ENCODE measurements around the gene KIFBP.
"Not testable (repeated sequence)": the region's sequence is repeated elsewhere in the genome, so short reads cannot be mapped to it uniquely, and the experiment has no call there.

The KIFBP gene

DNA sequence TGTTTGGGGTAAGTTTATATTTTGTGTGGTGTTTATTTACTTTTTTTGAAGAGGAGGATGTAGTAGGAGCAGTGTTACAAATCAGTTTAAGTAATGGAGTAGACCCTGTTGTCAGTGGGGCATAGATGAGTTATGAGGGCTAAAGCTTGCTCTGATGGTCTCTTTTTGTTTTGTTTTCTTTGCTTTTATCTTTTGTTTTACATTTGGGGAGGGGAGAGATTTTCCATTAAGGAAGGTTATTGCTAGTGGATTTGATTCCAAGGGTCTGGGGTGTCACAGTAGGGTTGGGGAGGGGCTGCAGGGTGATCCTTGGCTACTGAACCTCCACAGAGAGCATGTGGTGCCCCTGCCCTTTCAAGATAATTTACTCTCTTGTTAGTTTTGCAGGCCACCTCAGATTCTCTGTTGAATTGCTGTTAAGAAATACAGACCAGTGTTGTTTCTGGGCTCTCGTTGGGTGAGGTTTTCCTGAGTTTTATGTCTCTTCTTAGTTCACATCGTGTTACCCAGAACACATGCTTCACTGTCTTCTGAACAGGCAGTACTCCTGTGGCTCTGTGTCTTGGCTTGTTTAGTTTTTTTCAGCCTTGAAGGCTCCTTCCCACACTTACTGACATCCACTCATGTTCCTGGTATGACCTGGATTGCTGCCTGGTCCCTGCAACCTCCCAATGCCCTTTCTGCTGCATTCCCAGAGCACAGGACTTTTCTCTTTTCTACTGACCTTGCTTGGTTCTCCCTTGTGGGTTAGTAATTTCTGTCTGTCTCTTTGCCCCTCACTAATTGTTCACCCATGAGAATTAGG lies 4.2 kb downstream of the KIFBP start:
- Histone ChIP-seq H3K4me1 (ENCODE audit: control insufficient read depth in 2 of 2, insufficient read depth in 2 of 2, low read length in 2 of 2) (peaks cover 6 to 13% of the 10 kb centered on the region in 2 donors), H3K4me3 (ENCODE audit: low read length in 2 of 2) (no peak overlapping the region), H3K9ac (ENCODE audit: low read depth in 1 of 2, low read length in 2 of 2) (no peak overlapping the region), H3K9me3 (ENCODE audit: control insufficient read depth in 2 of 2, low read length in 2 of 2) (no peaks in the 10 kb centered on the region), H3K27ac (ENCODE audit: low read depth in 2 of 2, low read length in 2 of 2) (no peak overlapping the region), H3K36me3 (ENCODE audit: control insufficient read depth in 2 of 2, insufficient read depth in 2 of 2, low read length in 2 of 2) (peaks cover 0 to 2% of the 10 kb centered on the region in 2 donors), H3K27me3 (ENCODE audit: control insufficient read depth in 2 of 2, insufficient read depth in 2 of 2, low read length in 2 of 2) (no peaks in the 10 kb centered on the region)

DNA sequence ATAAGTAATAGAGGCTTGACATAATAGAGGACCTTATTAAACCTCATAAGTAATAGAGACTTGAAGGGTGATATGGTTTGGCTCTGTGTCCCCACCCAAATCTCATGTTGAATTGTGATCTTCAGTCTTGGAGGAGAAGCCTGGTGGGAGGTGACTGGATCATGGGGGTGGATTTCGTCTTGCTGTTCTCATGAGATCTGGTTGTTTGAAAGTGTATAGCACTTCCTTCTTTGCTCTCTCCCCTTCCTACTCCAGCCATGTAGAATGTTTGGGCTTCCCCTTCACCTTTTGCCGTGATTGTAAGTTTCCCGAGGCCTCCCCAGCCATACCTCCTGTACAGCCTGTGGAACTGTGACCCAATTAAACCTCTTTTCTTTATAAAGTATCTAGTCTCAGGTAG lies 8.6 kb downstream of the KIFBP start:
- Histone ChIP-seq H3K9ac (ENCODE audit: low read depth in 1 of 2, low read length in 2 of 2) (no peak overlapping the region), H3K9me3 (ENCODE audit: control insufficient read depth in 2 of 2, low read length in 2 of 2) (no peaks in the 10 kb centered on the region), H3K4me1 (ENCODE audit: control insufficient read depth in 2 of 2, insufficient read depth in 2 of 2, low read length in 2 of 2) (no peaks in the 10 kb centered on the region), H3K4me3 (ENCODE audit: low read length in 2 of 2) (no peak overlapping the region), H3K36me3 (ENCODE audit: control insufficient read depth in 2 of 2, insufficient read depth in 2 of 2, low read length in 2 of 2) (peaks cover 5 to 7% of the 10 kb centered on the region in 2 donors), H3K27ac (ENCODE audit: low read depth in 2 of 2, low read length in 2 of 2) (no peak overlapping the region), H3K27me3 (ENCODE audit: control insufficient read depth in 2 of 2, insufficient read depth in 2 of 2, low read length in 2 of 2) (no peaks in the 10 kb centered on the region)

DNA sequence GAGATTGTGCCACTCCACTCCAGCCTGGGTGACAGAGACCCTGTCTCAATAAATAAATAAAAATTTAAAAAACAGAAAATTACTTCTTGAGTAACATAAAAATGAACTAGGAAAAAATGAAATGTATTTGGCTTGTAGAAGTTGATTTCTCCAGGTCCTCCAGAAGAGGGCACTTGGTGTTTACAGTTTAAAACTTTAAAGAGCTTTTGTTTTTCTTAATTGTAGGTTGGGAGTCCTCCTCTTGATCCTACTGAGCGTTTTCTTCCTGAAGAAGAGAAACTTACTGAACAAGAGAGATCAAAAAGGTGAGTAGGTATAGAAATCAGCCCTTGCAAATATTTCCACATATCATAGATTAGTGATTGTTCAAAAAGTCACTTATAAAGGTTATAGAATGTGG lies 16.2 kb downstream of the KIFBP start:
- Histone ChIP-seq H3K27me3 (ENCODE audit: control insufficient read depth in 2 of 2, insufficient read depth in 2 of 2, low read length in 2 of 2) (no peaks in the 10 kb centered on the region), H3K4me3 (ENCODE audit: low read length in 2 of 2) (no peak overlapping the region), H3K27ac (ENCODE audit: low read depth in 2 of 2, low read length in 2 of 2) (no peak overlapping the region), H3K36me3 (ENCODE audit: control insufficient read depth in 2 of 2, insufficient read depth in 2 of 2, low read length in 2 of 2) (peaks cover 7 to 14% of the 10 kb centered on the region in 2 donors), H3K4me1 (ENCODE audit: control insufficient read depth in 2 of 2, insufficient read depth in 2 of 2, low read length in 2 of 2) (no peaks in the 10 kb centered on the region), H3K9ac (ENCODE audit: low read depth in 1 of 2, low read length in 2 of 2) (no peak overlapping the region), H3K9me3 (ENCODE audit: control insufficient read depth in 2 of 2, low read length in 2 of 2) (no peaks in the 10 kb centered on the region)

DNA sequence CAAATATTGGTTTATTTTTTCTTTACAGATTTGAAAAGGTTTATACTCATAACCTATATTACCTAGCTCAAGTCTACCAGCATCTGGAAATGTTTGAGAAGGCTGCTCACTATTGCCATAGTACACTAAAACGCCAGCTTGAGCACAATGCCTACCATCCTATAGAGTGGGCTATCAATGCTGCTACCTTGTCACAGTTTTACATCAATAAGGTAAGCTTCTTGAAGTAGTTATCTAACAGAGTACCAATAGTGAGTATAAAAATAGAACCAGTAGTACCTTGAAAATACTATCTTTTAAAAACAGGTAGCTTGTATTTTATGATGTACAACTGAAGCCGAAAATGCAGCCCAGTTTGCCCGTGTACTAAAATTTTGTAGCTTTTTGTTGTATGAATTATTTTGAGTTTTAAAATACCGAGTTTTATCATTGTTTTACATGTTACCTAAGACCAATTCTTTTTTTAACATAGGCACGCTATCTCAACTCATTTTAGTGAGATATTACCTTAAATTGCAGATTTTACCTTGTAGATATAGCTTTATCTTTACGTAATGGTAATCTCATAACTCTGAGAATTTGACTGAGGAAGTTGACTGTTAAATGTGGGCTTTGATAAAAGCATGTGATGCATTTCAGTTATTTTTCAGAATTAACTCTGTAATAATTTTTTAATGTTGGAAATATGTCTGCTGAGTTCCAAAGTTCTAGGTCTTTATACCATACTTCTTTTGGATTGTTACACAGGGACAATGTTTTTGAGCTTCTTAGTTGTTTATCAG lies 17.3 kb downstream of the KIFBP start:
- no peaks in the 10 kb centered on the region for H3K27me3 ChIP-seq (ENCODE audit: control insufficient read depth in 2 of 2, insufficient read depth in 2 of 2, low read length in 2 of 2)
- H3K4me1 ChIP-seq (ENCODE audit: control insufficient read depth in 2 of 2, insufficient read depth in 2 of 2, low read length in 2 of 2) = no peaks in the 10 kb centered on the region
- H3K4me3 ChIP-seq (ENCODE audit: low read length in 2 of 2) = no peak overlapping the region
- H3K9ac ChIP-seq (ENCODE audit: low read depth in 1 of 2, low read length in 2 of 2) = no peak overlapping the region
- no peak overlapping the region for H3K27ac ChIP-seq (ENCODE audit: low read depth in 2 of 2, low read length in 2 of 2)
- H3K9me3 ChIP-seq (ENCODE audit: control insufficient read depth in 2 of 2, low read length in 2 of 2) = no peaks in the 10 kb centered on the region
- H3K36me3 ChIP-seq (ENCODE audit: control insufficient read depth in 2 of 2, insufficient read depth in 2 of 2, low read length in 2 of 2) = peaks cover 5 to 12% of the 10 kb centered on the region in 2 donors

DNA sequence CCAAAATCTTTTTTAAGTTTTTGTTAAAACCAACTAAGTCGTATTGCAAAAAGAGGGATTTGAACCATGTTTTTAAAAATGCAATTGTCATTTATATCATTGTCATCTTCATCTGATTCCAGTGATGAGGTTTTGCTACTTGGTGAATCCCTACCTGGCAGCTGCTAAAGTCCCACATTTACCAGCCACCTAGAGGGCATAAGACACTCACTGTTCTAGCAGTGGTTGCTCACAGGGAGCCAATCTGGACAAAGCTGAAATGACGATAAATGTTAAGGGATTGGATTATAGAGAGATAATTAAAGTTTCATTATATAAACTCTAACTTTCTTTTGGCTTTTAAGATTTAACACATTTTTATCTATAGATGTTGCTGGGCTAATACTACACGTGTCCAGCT lies 18.7 kb downstream of the KIFBP start:
- Histone ChIP-seq H3K27me3 (ENCODE audit: control insufficient read depth in 2 of 2, insufficient read depth in 2 of 2, low read length in 2 of 2) (no peaks in the 10 kb centered on the region), H3K9ac (ENCODE audit: low read depth in 1 of 2, low read length in 2 of 2) (no peak overlapping the region), H3K4me1 (ENCODE audit: control insufficient read depth in 2 of 2, insufficient read depth in 2 of 2, low read length in 2 of 2) (no peaks in the 10 kb centered on the region), H3K36me3 (ENCODE audit: control insufficient read depth in 2 of 2, insufficient read depth in 2 of 2, low read length in 2 of 2) (peaks cover 4 to 12% of the 10 kb centered on the region in 2 donors), H3K4me3 (ENCODE audit: low read length in 2 of 2) (no peak overlapping the region), H3K27ac (ENCODE audit: low read depth in 2 of 2, low read length in 2 of 2) (no peak overlapping the region), H3K9me3 (ENCODE audit: control insufficient read depth in 2 of 2, low read length in 2 of 2) (no peaks in the 10 kb centered on the region)

DNA sequence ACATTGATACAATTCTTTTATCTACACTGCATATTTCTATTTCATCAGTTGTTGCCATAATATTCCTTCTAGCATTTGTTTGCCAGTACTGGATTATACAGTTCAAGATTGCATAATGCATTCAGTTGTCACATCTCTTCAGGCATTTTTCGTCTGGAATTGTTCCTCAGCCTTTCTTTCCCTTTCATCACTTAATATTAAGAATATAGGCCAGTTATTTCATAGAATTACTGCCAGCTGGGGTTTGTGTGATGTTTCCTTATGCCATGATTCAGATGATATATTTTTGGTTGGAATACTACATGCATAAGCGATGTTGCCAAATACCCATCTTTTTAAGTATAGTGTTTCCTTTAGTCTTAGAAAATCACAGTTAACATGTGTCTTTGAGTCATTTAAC lies 20.8 kb downstream of the KIFBP start:
- Histone ChIP-seq H3K4me3 (ENCODE audit: low read length in 2 of 2) (no peak overlapping the region), H3K4me1 (ENCODE audit: control insufficient read depth in 2 of 2, insufficient read depth in 2 of 2, low read length in 2 of 2) (no peaks in the 10 kb centered on the region), H3K9me3 (ENCODE audit: control insufficient read depth in 2 of 2, low read length in 2 of 2) (no peaks in the 10 kb centered on the region), H3K27me3 (ENCODE audit: control insufficient read depth in 2 of 2, insufficient read depth in 2 of 2, low read length in 2 of 2) (no peaks in the 10 kb centered on the region), H3K27ac (ENCODE audit: low read depth in 2 of 2, low read length in 2 of 2) (no peak overlapping the region), H3K9ac (ENCODE audit: low read depth in 1 of 2, low read length in 2 of 2) (no peak overlapping the region), H3K36me3 (ENCODE audit: control insufficient read depth in 2 of 2, insufficient read depth in 2 of 2, low read length in 2 of 2) (peaks cover 7 to 27% of the 10 kb centered on the region in 2 donors)

DNA sequence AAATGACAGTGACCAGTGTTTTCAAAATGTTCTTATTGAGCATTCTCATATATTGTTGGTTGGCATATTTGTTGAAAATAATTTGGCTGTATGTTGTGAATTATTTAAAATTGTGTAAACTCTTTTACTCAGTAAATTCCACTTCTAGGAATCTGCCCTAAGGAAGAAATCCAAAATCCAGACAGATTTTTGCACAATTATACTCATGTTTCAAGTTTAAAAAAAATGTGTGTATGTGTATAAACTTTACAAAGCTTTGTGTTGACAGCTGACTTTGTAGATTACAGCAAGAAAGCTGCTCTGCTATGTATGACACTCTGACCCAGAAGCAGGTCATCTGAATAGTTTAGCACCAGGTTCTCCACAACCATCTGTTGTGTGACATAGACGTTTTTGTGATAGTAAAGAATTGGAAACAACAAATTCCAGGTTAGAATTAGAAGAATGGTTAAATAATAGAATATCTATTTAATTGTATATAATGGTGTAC lies 21.6 kb downstream of the KIFBP start:
- Histone ChIP-seq H3K4me1 (ENCODE audit: control insufficient read depth in 2 of 2, insufficient read depth in 2 of 2, low read length in 2 of 2) (no peaks in the 10 kb centered on the region), H3K27me3 (ENCODE audit: control insufficient read depth in 2 of 2, insufficient read depth in 2 of 2, low read length in 2 of 2) (no peaks in the 10 kb centered on the region), H3K9me3 (ENCODE audit: control insufficient read depth in 2 of 2, low read length in 2 of 2) (no peaks in the 10 kb centered on the region), H3K27ac (ENCODE audit: low read depth in 2 of 2, low read length in 2 of 2) (no peak overlapping the region), H3K9ac (ENCODE audit: low read depth in 1 of 2, low read length in 2 of 2) (no peak overlapping the region), H3K36me3 (ENCODE audit: control insufficient read depth in 2 of 2, insufficient read depth in 2 of 2, low read length in 2 of 2) (peaks cover 7 to 28% of the 10 kb centered on the region in 2 donors), H3K4me3 (ENCODE audit: low read length in 2 of 2) (no peak overlapping the region)

DNA sequence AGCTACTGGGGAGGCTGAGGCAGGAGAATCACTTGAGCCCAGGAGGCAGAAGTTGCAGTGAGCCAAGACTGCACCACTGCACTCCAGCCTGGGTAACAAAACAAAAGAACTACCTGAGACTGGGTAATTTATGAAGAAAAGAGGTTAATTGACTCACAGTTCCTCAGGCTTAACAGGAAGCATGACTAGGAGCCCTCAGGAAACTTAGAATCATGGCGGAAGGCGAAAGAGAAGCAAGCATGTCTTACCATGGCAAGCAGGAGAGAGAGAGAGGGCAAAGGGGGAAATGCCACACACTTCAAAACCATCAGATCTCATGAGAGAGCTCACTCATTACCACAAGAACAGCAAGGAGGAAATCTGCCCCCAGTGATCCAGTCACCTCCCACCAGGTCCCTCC lies 24.2 kb downstream of the KIFBP start:
- H3K27me3 ChIP-seq (ENCODE audit: control insufficient read depth in 2 of 2, insufficient read depth in 2 of 2, low read length in 2 of 2); H3K4me1 ChIP-seq (ENCODE audit: control insufficient read depth in 2 of 2, insufficient read depth in 2 of 2, low read length in 2 of 2); H3K9ac ChIP-seq (ENCODE audit: low read depth in 1 of 2, low read length in 2 of 2); H3K27ac ChIP-seq (ENCODE audit: low read depth in 2 of 2, low read length in 2 of 2); H3K4me3 ChIP-seq (ENCODE audit: low read length in 2 of 2); H3K9me3 ChIP-seq (ENCODE audit: control insufficient read depth in 2 of 2, low read length in 2 of 2): not testable (repeated sequence)
- H3K36me3 ChIP-seq (ENCODE audit: control insufficient read depth in 2 of 2, insufficient read depth in 2 of 2, low read length in 2 of 2) = peaks cover 17 to 31% of the 10 kb centered on the region in 2 donors

DNA sequence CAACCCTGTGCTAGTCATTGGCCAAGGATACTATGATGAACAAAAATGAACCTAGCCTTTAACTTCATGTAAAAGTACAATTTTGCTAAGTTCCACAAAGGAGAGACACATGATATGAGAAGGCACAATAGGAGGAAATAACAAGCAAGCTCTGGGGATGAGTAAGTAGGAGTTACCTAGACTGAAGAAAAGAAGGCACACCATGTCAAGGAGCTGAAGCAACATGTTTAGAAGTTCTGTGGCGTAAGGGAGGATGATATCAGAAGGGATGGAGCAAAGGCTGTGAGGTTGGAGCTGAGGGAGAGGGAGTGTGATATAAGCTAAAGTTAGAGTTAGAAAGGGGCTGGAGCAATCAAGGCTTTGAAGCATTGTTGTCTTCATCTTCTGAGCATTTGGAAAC lies 25.6 kb downstream of the KIFBP start:
- Histone ChIP-seq H3K9ac (ENCODE audit: low read depth in 1 of 2, low read length in 2 of 2) (no peak overlapping the region), H3K4me1 (ENCODE audit: control insufficient read depth in 2 of 2, insufficient read depth in 2 of 2, low read length in 2 of 2) (no peaks in the 10 kb centered on the region), H3K27me3 (ENCODE audit: control insufficient read depth in 2 of 2, insufficient read depth in 2 of 2, low read length in 2 of 2) (no peaks in the 10 kb centered on the region), H3K36me3 (ENCODE audit: control insufficient read depth in 2 of 2, insufficient read depth in 2 of 2, low read length in 2 of 2) (peaks cover 17 to 31% of the 10 kb centered on the region in 2 donors), H3K4me3 (ENCODE audit: low read length in 2 of 2) (no peak overlapping the region), H3K9me3 (ENCODE audit: control insufficient read depth in 2 of 2, low read length in 2 of 2) (no peaks in the 10 kb centered on the region), H3K27ac (ENCODE audit: low read depth in 2 of 2, low read length in 2 of 2) (no peak overlapping the region)

DNA sequence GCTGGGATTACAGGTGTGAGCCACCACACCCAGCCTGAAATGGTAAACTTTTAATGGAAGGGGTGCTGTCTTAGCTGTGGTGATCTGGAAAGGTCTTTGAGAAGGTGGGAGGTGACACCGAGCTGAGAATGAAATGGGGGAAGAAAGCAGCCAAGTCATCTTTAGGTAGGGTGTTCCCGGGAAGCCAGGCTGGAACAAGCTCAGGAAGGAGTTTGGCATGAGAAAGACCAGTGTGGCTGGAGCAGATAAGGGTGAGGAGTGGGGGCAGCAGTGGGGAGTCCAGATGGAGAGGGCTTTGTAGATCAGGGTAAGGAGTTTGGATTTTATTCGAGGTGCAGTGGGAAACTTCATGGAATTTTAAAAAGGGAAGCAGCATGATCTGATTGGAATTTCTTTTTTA lies 30.0 kb downstream of the KIFBP start:
- Histone ChIP-seq H3K4me1 (ENCODE audit: control insufficient read depth in 2 of 2, insufficient read depth in 2 of 2, low read length in 2 of 2) (no peaks in the 10 kb centered on the region), H3K4me3 (ENCODE audit: low read length in 2 of 2) (no peak overlapping the region), H3K27ac (ENCODE audit: low read depth in 2 of 2, low read length in 2 of 2) (no peak overlapping the region), H3K9ac (ENCODE audit: low read depth in 1 of 2, low read length in 2 of 2) (no peak overlapping the region), H3K36me3 (ENCODE audit: control insufficient read depth in 2 of 2, insufficient read depth in 2 of 2, low read length in 2 of 2) (peaks cover 11 to 20% of the 10 kb centered on the region in 2 donors), H3K9me3 (ENCODE audit: control insufficient read depth in 2 of 2, low read length in 2 of 2) (no peaks in the 10 kb centered on the region), H3K27me3 (ENCODE audit: control insufficient read depth in 2 of 2, insufficient read depth in 2 of 2, low read length in 2 of 2) (no peaks in the 10 kb centered on the region)
